ENCODE measurements around the gene IGSF3. TPM values are rescaled to one million over a fixed set of nuclear protein-coding genes. Genes with fewer than 3 reads are reported as not detected.

Gene IGSF3
- total and polyA plus RNA-seq, 2 donors (not counting 1 experiment from before 2014, with no cell fraction given), result under 0.01 to 0.02 TPM

DNA sequence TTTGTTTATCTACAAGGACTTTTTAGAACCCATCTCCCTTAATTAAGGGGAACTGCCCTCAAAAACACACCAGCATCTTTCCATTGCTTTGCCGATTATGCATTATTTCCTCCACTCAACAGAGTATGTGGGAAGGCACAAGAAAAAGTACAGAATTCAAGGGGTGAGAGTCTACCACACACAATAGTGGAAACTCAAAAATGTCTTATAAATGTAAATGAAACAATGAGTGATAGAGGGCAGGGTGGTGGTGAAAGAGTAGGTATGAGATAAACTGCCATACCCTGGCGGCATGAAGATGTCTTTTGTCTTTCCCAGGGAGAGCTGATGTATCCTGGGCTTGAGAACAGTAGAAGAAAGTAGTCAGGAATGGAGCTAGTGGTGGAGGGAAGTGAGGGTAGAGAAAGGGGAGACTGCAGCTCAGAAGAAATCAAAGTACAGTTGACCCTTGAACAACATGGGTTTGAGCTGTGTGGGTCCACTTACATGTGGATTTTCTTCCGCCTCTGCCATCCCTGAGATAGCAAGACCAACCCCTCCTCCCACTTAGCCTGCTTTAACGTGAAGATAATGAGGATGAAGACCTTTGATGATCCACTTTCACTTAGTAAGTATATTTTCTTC is 121.1 kb downstream of the IGSF3 start:
- Histone ChIP-seq H3K9ac (ENCODE audit: insufficient read depth, low read length) (no peak overlapping the region), H3K27me3 (ENCODE audit: control insufficient read depth, insufficient read depth, low read length) (no peaks in the 10 kb centered on the region), H3K9me3 (ENCODE audit: control insufficient read depth, insufficient read depth, low read depth, low read length) (no peaks in the 10 kb centered on the region), H3K27ac (ENCODE audit: insufficient read depth, low read length) (no peak overlapping the region), H2AFZ (ENCODE audit: low read length) (no peak overlapping the region), H3K36me3 (ENCODE audit: control insufficient read depth, insufficient read depth, low read length) (no peaks in the 10 kb centered on the region), H3K79me2 (ENCODE audit: control insufficient read depth, insufficient read depth, low read length) (no peaks in the 10 kb centered on the region), H3K4me2 (ENCODE audit: extremely low read depth, insufficient read depth, low read length) (no peak overlapping the region), H3K4me1 (ENCODE audit: control insufficient read depth, extremely low read depth, insufficient read depth, low read length) (no peaks in the 10 kb centered on the region), H3K4me3 (replicated peaks in 1 of 4; ENCODE audit: control extremely low read depth in 1 of 4, insufficient read depth in 1 of 4, low read depth in 3 of 4, low read length in 4 of 4) (no peak overlapping the region), H4K20me1 (ENCODE audit: control insufficient read depth, extremely low read depth, insufficient read depth, low read length) (no peaks in the 10 kb centered on the region)
- TF ChIP-seq, protein P1, sequence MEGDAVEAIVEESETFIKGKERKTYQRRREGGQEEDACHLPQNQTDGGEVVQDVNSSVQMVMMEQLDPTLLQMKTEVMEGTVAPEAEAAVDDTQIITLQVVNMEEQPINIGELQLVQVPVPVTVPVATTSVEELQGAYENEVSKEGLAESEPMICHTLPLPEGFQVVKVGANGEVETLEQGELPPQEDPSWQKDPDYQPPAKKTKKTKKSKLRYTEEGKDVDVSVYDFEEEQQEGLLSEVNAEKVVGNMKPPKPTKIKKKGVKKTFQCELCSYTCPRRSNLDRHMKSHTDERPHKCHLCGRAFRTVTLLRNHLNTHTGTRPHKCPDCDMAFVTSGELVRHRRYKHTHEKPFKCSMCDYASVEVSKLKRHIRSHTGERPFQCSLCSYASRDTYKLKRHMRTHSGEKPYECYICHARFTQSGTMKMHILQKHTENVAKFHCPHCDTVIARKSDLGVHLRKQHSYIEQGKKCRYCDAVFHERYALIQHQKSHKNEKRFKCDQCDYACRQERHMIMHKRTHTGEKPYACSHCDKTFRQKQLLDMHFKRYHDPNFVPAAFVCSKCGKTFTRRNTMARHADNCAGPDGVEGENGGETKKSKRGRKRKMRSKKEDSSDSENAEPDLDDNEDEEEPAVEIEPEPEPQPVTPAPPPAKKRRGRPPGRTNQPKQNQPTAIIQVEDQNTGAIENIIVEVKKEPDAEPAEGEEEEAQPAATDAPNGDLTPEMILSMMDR (conservative IDR thresholded peaks at IDR 0.05 in 1 of 2, IDR thresholded peaks at IDR 0.05 in 1 of 2; ENCODE audit: low read depth in 1 of 2, low read length in 2 of 2), result no peak
- no peak for TF ChIP-seq EZH2 (IDR thresholded peaks at IDR 0.05; ENCODE audit: low read length, missing control alignments)
- DNase-seq (ENCODE audit: low read depth in 2 of 2), result no peak

DNA sequence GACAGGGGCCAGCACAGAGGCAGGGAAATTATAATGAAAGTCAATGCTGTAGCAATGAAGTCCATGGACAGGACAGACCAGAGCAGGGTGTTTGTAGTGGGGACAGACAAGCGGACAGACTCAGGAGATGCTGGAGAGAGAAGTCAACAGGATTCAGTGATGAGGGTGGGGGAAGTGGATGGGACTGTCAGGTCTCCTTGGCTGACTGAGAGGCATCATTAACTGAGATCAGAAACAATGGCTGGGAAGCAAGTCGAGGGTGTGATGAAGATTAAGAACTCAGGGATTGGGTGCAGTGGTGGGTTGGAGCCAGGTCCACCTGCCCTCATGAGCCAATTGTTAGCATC is 122.2 kb downstream of the IGSF3 start:
- TF ChIP-seq, protein P1 (conservative IDR thresholded peaks at IDR 0.05 in 1 of 2, IDR thresholded peaks at IDR 0.05 in 1 of 2; ENCODE audit: low read depth in 1 of 2, low read length in 2 of 2), result no peak
- no peak for TF ChIP-seq EZH2 (IDR thresholded peaks at IDR 0.05; ENCODE audit: low read length, missing control alignments)
- Histone ChIP-seq H3K27me3 (ENCODE audit: control insufficient read depth, insufficient read depth, low read length) (no peaks in the 10 kb centered on the region), H3K4me3 (replicated peaks in 1 of 4; ENCODE audit: control extremely low read depth in 1 of 4, insufficient read depth in 1 of 4, low read depth in 3 of 4, low read length in 4 of 4) (no peak overlapping the region), H3K79me2 (ENCODE audit: control insufficient read depth, insufficient read depth, low read length) (no peaks in the 10 kb centered on the region), H3K9me3 (ENCODE audit: control insufficient read depth, insufficient read depth, low read depth, low read length) (no peaks in the 10 kb centered on the region), H3K4me1 (ENCODE audit: control insufficient read depth, extremely low read depth, insufficient read depth, low read length) (no peaks in the 10 kb centered on the region), H4K20me1 (ENCODE audit: control insufficient read depth, extremely low read depth, insufficient read depth, low read length) (no peaks in the 10 kb centered on the region), H2AFZ (ENCODE audit: low read length) (no peak overlapping the region), H3K36me3 (ENCODE audit: control insufficient read depth, insufficient read depth, low read length) (no peaks in the 10 kb centered on the region), H3K9ac (ENCODE audit: insufficient read depth, low read length) (no peak overlapping the region), H3K4me2 (ENCODE audit: extremely low read depth, insufficient read depth, low read length) (no peak overlapping the region), H3K27ac (ENCODE audit: insufficient read depth, low read length) (no peak overlapping the region)
- DNase-seq (ENCODE audit: low read depth in 2 of 2), result no peak

GRCh38 chr1:116544588-116545358 is 122.8 kb downstream of the IGSF3 start:
- Histone ChIP-seq H3K4me3 (replicated peaks in 1 of 4; ENCODE audit: control extremely low read depth in 1 of 4, insufficient read depth in 1 of 4, low read depth in 3 of 4, low read length in 4 of 4) (no peak overlapping the region), H3K27ac (ENCODE audit: insufficient read depth, low read length) (no peak overlapping the region), H3K9me3 (ENCODE audit: control insufficient read depth, insufficient read depth, low read depth, low read length) (no peaks in the 10 kb centered on the region), H3K27me3 (ENCODE audit: control insufficient read depth, insufficient read depth, low read length) (no peaks in the 10 kb centered on the region), H3K9ac (ENCODE audit: insufficient read depth, low read length) (no peak overlapping the region), H3K4me1 (ENCODE audit: control insufficient read depth, extremely low read depth, insufficient read depth, low read length) (no peaks in the 10 kb centered on the region), H3K4me2 (ENCODE audit: extremely low read depth, insufficient read depth, low read length) (no peak overlapping the region), H2AFZ (ENCODE audit: low read length) (no peak overlapping the region), H3K36me3 (ENCODE audit: control insufficient read depth, insufficient read depth, low read length) (no peaks in the 10 kb centered on the region), H4K20me1 (ENCODE audit: control insufficient read depth, extremely low read depth, insufficient read depth, low read length) (no peaks in the 10 kb centered on the region), H3K79me2 (ENCODE audit: control insufficient read depth, insufficient read depth, low read length) (no peaks in the 10 kb centered on the region)
- TF ChIP-seq, protein P1 (conservative IDR thresholded peaks at IDR 0.05 in 1 of 2, IDR thresholded peaks at IDR 0.05 in 1 of 2; ENCODE audit: low read depth in 1 of 2, low read length in 2 of 2), result no peak
- TF ChIP-seq EZH2 (IDR thresholded peaks at IDR 0.05; ENCODE audit: low read length, missing control alignments), result no peak
- DNase-seq (ENCODE audit: low read depth in 2 of 2), result no peak
